Activated CD8-positive, alpha-beta memory T cell treated with anti-CD3 and anti-CD28 coated beads for 4 hours (primary cell): ENCODE results near the gene HDGFL2.

Experiments used
- DNase-seq, 2 donors: peaks; one replicate each; pipeline ENCODE4 v3.0.0-alpha.2; 2020; ENCODE audit warnings: low read depth in 2 of 2

Gene HDGFL2

GRCh38 chr19:4472174-4472974 is at the start of gene HDGFL2:
Gene HDGFL2 (plus strand): TSS chr19:4472297. CDS start chr19:4472351, 54 bp downstream.
- no peak for DNase-seq

DNA sequence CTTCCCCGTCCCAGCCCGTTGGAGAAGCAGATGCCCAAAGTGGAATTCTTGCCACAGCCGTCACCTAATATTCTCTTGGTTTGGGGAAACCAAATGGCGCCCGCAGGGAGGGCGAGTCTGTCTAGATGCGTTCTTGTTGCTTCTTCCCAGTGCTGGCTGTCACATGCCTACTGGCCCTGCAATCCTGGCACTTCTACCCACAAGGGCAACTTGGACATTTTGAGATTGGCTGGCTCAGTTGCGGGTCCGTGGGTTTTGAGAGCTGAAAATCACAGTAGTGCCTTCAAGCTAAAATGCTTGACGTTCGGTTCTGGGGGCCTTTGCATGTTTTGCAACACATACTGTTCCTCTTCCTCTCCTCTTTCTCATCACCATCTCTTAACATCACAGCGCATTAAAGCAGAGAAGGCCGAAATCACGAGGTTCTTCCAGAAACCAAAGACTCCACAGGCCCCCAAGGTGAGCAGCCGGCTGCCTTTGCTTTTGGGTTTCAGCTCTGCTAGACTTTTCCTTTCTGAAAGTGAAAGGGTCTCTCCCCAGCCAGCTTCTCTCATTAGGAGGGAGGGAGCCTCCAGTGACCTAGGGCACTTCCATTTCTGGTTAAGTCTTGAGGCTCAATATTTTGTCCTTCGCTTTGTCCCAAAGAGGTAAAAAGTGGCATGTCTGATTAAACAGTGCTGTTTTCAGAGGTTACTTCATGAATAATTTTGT is 48.5 kb upstream of the HDGFL2 start:
- DNase-seq = no peak

- DNase-seq = no peak
Observed at GRCh38 chr19:4425537-4425936, 46.6 kb upstream of the HDGFL2 start.

GRCh38 chr19:4428326-4428975 is 43.6 kb upstream of the HDGFL2 start:
- DNase-seq = no peak

GRCh38 chr19:4429256-4429655 is 42.8 kb upstream of the HDGFL2 start:
- DNase-seq = no peak

DNA sequence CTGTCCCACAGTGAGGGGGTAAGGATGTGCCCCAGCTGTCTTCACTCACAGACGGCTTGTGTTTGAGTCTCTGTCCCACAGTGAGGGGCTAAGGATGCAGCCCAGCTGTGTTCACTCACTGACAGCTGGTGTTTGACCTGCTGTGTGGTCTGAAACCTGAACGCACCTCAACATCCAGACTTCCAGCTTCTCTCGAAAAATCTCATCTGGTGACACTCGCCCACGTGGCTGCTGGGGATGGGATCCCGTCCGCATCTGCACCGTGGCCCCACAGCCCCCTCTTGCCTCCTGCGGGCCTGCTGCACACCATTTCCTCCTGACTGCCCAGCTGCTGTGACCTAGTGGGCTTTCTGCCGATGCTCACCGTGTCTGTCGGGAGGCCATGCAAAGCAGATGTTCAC is 42.3 kb upstream of the HDGFL2 start:
- DNase-seq = no peak

- DNase-seq = no peak
Observed at GRCh38 chr19:4430760-4431159, 41.3 kb upstream of the HDGFL2 start.

GRCh38 chr19:4431296-4431695 is 40.8 kb upstream of the HDGFL2 start:
- no peak for DNase-seq

GRCh38 chr19:4431808-4432674 is 40.1 kb upstream of the HDGFL2 start:
- DNase-seq = no peak

DNA sequence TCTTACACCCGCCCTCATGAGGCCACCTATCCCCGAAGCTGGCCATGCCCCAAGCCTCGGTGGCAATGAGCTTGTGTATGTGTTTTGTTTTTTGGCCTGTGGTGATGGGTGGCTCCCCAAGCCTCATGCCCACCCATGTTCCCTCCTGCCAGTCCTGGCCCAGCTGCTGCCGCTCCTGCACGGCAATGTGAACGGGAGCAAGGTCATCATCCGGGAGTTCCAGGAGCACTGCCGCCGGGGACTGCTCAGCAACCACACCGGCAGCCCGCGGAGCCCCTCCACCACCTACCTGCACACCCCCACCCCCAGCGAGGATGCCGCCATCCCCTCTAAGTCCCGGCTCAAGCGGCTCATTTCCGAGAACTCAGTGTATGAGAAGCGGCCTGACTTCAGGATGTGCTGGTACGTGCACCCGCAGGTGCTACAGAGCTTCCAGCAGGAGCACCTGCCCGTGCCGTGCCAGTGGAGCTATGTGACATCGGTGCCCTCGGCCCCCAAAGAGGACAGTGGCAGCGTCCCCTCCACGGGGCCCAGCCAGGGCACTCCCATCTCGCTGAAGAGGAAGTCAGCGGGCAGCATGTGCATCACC is 39.1 kb upstream of the HDGFL2 start:
- DNase-seq = no peak

DNA sequence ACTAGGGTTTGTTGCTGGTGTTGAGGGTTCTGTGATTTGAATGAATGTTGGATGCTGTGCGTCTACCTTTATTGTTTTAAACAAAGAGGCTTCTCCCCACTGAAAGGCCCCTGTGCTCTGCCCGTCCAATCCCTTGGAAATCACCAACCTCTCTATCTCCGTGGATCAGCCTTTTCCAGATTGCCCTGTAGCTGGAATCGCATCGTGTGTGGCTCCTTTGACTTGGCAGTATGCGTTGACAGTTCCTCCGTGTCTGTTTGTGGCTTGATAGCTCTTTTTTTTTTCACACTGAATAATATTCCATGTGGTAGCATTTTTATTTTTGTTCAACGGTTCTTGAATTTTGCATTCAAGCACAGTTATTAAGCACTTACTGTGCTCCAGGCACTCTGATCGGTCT is 37.7 kb upstream of the HDGFL2 start:
- no peak for DNase-seq

- no peak for DNase-seq
Observed at GRCh38 chr19:4436231-4436630, 35.9 kb upstream of the HDGFL2 start.

GRCh38 chr19:4437103-4437502 is 35.0 kb upstream of the HDGFL2 start:
- DNase-seq = no peak

DNA sequence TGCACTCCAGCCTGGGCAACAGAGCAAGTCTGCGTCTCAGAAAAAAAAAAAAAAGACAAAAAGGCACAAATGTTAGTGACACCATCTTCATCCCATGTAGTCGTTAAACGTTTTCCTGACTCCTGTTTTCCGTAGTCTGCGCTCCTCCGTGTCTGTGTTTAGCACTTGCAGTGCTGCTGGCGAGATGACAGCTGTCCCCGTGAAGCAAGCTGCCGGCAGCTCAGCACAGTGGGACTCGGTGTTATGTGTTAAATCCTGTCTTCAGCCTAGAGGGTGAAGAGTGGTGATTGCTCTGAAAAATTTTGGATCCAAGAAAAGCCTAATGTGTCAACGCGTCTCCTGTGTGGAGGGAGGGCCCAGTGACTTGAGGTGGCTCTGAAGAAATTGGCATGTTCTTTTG is 32.9 kb upstream of the HDGFL2 start:
- DNase-seq = no peak

DNA sequence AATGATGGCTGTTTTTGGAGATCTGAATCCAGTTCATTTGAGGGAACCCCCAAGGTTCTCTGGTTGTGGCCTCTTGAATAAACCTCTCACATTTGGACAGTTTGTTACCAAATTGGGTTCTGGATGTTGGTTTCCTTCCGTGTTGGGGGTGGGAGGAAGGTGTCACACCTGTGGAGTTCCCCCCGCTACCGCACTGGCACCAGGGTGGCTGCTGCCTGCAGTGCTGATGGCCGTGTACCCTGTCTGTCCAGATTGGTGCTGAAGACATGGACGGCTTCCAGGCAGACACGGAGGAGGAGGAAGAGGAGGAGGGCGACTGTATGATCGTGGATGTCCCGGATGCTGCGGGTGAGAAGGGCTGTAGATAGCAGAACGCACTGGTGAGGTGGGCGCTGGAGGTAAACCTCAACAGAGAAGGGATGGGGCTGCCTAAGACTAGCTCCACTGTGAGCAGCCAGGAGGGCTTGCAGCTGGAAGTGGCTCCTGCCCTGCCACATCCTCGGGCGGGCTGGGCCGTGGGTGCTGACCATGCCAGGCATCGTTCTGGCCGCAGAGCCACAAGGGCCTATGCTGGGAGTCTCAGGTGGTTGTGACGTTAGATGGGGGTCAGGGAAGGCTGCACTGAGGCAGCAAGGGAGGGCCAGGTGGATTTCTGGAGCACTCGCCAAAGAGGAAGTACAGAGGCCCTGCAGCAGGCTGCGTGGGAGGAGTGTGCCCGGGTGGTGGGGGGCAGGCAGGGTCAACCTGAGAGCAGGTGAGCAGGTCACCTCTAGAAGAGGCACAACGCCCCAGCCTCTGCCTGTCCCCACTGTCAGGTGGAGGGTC is 29.9 kb upstream of the HDGFL2 start:
- DNase-seq = no peak

GRCh38 chr19:4442819-4443146 is 29.3 kb upstream of the HDGFL2 start:
- no peak for DNase-seq

GRCh38 chr19:4443188-4443587 is 28.9 kb upstream of the HDGFL2 start:
- DNase-seq = no peak

DNA sequence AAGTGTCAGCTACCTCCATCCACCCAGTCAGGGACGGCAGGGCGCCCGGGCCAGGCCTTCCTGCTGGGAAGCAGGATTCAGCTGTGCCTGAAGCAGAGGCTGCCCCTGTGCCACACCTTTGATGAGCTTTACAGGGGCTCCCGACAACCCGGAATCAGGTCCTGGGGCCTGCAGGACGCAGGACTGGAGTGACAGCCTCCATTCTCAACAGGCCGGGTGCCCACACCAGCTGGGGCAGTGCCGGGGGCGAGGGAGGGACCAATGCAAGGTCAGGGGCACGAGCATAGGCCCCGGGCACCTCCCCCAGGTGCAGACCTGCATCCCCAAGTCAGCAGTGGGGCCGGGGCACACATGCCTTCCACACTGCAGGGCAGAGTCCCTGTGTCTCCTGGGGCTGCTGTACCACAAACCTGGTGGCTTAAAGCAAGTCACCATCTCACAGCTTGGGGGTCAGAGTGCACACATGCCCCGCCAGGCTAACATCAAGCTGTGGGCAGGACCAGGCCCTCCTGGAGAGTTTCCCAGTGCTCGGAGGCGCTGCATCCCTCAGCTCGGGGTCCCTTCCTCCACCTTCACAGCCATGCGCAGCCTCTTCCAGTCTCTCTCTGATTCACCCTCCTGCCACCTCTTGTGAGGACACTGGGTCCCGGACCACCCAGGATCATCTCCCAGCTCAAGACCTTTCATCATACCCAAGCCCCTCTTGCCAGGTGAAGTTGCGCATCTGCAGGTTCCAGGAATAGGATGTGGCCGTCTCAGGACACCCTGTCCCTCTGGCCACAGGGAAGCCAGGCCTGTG is 27.9 kb upstream of the HDGFL2 start:
- no peak for DNase-seq

- no peak for DNase-seq
Observed at GRCh38 chr19:4444765-4445741, 27.0 kb upstream of the HDGFL2 start.
